Ovary (tissue), 3 donors: Measurements from ENCODE around the gene STAC2.

Experiments
- EP300 ChIP-seq: sonication (generic); formaldehyde crosslinking; IDR thresholded peaks from one replicate; pipeline ENCODE4 v1.6.1; 2017; ENCODE audit warnings: antibody characterized with exemption
- POLR2A ChIP-seq: fragments of 450-650 bp; IDR thresholded peaks from one replicate; pipeline ENCODE4 v1.6.1; 2017; ENCODE audit warnings: antibody characterized with exemption, mild to moderate bottlenecking, moderate library complexity
- TF ChIP-seq, protein P1 (sequence below), 3 donors: fragments of 450-650 bp in 2 of 3; fragments of 200-600 bp in 1 of 3; IDR thresholded peaks; one replicate each; pipeline versions ENCODE4 v1.5.1 to v1.8.0; 2016 to 2022; ENCODE audit warnings: antibody characterized with exemption in 3 of 3, mild to moderate bottlenecking in 1 of 3
- donor health status: DM: no; HTN: no; CAD: no.

DNA sequence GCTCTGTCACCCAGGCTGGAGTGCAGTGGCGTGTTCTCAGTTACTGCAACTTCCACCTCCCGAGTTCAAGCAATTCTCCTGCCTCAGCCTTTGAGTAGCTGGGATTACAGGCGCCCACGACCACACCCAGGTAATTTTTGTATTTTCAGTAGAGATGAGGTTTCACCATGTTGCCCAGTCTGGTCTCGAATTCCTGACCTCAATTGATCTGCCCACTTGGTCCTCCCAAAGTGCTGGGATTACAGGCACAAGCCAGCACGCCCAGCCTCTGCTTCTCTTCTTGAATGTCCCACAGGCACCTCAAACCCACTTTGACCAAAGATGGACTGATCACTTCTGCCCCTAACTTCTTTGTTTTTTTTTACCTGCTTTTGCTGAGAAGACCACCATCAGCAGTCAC, 55.2 kb downstream of the STAC2 start:
- TF ChIP-seq POLR2A (no peak), EP300 (no peak)
- TF ChIP-seq, protein P1, sequence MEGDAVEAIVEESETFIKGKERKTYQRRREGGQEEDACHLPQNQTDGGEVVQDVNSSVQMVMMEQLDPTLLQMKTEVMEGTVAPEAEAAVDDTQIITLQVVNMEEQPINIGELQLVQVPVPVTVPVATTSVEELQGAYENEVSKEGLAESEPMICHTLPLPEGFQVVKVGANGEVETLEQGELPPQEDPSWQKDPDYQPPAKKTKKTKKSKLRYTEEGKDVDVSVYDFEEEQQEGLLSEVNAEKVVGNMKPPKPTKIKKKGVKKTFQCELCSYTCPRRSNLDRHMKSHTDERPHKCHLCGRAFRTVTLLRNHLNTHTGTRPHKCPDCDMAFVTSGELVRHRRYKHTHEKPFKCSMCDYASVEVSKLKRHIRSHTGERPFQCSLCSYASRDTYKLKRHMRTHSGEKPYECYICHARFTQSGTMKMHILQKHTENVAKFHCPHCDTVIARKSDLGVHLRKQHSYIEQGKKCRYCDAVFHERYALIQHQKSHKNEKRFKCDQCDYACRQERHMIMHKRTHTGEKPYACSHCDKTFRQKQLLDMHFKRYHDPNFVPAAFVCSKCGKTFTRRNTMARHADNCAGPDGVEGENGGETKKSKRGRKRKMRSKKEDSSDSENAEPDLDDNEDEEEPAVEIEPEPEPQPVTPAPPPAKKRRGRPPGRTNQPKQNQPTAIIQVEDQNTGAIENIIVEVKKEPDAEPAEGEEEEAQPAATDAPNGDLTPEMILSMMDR (IDR thresholded peaks at IDR 0.05), result no peak
